ENCODE measurements around the gene TUBB4A. TPM values are rescaled to one million over a fixed set of nuclear protein-coding genes. Genes with fewer than 3 reads are reported as not detected.

TUBB4A gene
- total and polyA plus RNA-seq, 9 of the 15 experiments (the other 6 are each of a cell fraction or from before 2014, with no cell fraction given), result 0.14 to 7.0 (median 0.75) TPM

DNA sequence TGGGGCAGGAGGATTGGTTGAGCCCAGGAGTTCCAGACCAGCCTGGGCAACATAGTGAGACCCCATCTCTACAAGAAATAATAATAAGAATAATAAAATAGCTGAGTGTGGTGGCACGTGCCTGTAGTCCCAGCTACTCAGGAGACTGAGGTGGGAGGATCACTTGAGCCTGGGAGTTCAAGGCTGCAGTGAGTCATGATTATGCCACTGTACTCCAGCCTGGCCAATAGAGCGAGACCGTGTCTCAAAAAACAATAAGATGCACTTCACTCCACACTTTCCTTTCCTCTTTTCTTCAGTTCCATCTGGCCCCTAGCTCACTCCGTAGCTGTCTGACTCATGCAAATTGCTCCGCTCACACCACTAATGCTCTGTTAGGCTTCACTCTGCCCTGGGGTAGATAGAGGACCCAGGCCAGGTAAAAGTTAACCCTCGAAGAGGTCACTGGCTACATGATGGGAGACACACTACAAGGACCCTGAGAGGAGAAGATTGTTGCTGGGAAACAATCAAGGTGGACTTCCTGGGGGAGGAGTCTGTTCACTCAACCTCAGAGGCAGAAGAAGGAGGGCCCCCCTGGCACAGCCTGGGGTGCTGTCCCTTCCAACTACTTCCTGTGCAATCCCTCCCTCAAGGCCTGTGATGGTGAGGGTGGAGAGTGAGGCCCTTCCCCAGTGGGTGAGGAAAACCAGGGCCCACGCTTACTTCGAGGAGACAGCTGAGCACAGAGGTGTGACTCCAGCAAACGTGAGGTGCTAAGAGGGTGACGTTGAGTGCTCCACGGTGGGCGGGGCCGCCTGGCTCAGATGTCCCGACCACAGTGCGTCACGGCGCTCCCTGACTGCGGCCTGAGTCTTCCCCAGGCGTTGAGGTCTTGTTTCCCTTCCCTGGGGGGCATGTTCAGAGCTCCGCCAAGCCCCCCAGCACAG is 19.9 kb upstream of the TUBB4A start (continued):
- TF ChIP-seq PCBP1 (IDR thresholded peaks at IDR 0.05; ENCODE audit: low read depth, low read length, poor library complexity, severe bottlenecking), result no peak
- TF ChIP-seq RBFOX2 (IDR thresholded peaks at IDR 0.05; ENCODE audit: low read depth, low read length), result 0 out of 2 replicates have a peak, but pooled peaks have one; percentile 26
- no peak for TF ChIP-seq HDAC6 (IDR thresholded peaks at IDR 0.05; ENCODE audit: low read depth, low read length)
- no peak for TF ChIP-seq SNRNP70 (optimal IDR thresholded peaks at IDR 0.05; ENCODE audit: low read depth, low read length)
- no peak for TF ChIP-seq LARP7 (IDR thresholded peaks at IDR 0.05)
- TF ChIP-seq ZKSCAN8 (CRISPR knock-in tag; IDR thresholded peaks at IDR 0.05), result no peak
- TF ChIP-seq MAZ (CRISPR knock-in tag; conservative IDR thresholded peaks at IDR 0.05 in 1 of 2, IDR thresholded peaks at IDR 0.05 in 1 of 2), result no peak
- no peak for TF ChIP-seq SIN3B (IDR thresholded peaks at IDR 0.05; ENCODE audit: low read depth)
- no peak for TF ChIP-seq ZEB2 (IDR thresholded peaks at IDR 0.05)
- no peak for TF ChIP-seq ZNF561 (CRISPR knock-in tag; conservative IDR thresholded peaks at IDR 0.05)
- peak; percentile 76; the same call in 1 of the 2 replicates for TF ChIP-seq PTBP1 (IDR thresholded peaks at IDR 0.05; ENCODE audit: low read depth, low read length)
- no peak for TF ChIP-seq HMG20A (CRISPR knock-in tag; conservative IDR thresholded peaks at IDR 0.05)
- no peak for TF ChIP-seq BACH1 (tag; IDR thresholded peaks at IDR 0.05)
- peak; percentile 95 for TF ChIP-seq ZNF263 (CRISPR knock-in tag; IDR thresholded peaks at IDR 0.05; ENCODE audit: borderline replicate concordance)
- TF ChIP-seq, protein P1, sequence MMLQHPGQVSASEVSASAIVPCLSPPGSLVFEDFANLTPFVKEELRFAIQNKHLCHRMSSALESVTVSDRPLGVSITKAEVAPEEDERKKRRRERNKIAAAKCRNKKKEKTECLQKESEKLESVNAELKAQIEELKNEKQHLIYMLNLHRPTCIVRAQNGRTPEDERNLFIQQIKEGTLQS (IDR thresholded peaks at IDR 0.05), result peak; percentile 56
- TF ChIP-seq, protein P1 (CRISPR knock-in tag; conservative IDR thresholded peaks at IDR 0.05), result no peak
- no peak for TF ChIP-seq RFX1 (IDR thresholded peaks at IDR 0.05)
- TF ChIP-seq, protein P2, sequence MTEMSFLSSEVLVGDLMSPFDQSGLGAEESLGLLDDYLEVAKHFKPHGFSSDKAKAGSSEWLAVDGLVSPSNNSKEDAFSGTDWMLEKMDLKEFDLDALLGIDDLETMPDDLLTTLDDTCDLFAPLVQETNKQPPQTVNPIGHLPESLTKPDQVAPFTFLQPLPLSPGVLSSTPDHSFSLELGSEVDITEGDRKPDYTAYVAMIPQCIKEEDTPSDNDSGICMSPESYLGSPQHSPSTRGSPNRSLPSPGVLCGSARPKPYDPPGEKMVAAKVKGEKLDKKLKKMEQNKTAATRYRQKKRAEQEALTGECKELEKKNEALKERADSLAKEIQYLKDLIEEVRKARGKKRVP (CRISPR knock-in tag; IDR thresholded peaks at IDR 0.05), result no peak
- no peak for TF ChIP-seq HCFC1 (IDR thresholded peaks at IDR 0.05; ENCODE audit: low read depth, low read length)
- no peak for TF ChIP-seq TCF7 (IDR thresholded peaks at IDR 0.05; ENCODE audit: borderline replicate concordance)
- no peak for TF ChIP-seq ZNF134 (CRISPR knock-in tag; conservative IDR thresholded peaks at IDR 0.05)
- no peak for TF ChIP-seq ZNF778 (CRISPR knock-in tag; IDR thresholded peaks at IDR 0.05)
- TF ChIP-seq HDAC2 (IDR thresholded peaks at IDR 0.05), result 0 out of 2 replicates have a peak, but pooled peaks have one; percentile 58
- no peak for TF ChIP-seq ZNF347 (CRISPR knock-in tag; IDR thresholded peaks at IDR 0.05; ENCODE audit: low read depth)
- TF ChIP-seq ESRRA (IDR thresholded peaks at IDR 0.05; ENCODE audit: borderline replicate concordance, low read depth), result no peak
- no peak for TF ChIP-seq MEF2A (IDR thresholded peaks at IDR 0.05; ENCODE audit: control insufficient read depth, low read depth, low read length)
- TF ChIP-seq ZBTB8A (IDR thresholded peaks at IDR 0.05; ENCODE audit: partially characterized antibody), result no peak
- TF ChIP-seq PTTG1 (tag; IDR thresholded peaks at IDR 0.05; ENCODE audit: low read depth), result no peak
- no peak for TF ChIP-seq GABPA (tag; conservative IDR thresholded peaks at IDR 0.05; ENCODE audit: low read depth)
- TF ChIP-seq KDM5B (IDR thresholded peaks at IDR 0.05; ENCODE audit: insufficient replicate concordance, low read depth, low read length), result no peak
